NB4 (cell line): ENCODE results near the gene TAGAP.

Experiments used
- MAX ChIP-seq: IDR thresholded peaks from 2 replicates; pipeline ENCODE4 v1.6.1; 2011; ENCODE audit warnings: low read depth, low read length
- POLR2A ChIP-seq: IDR thresholded peaks from 2 replicates; pipeline ENCODE4 v1.6.1; 2011; ENCODE audit warnings: mild to moderate bottlenecking; ENCODE audit not compliant: insufficient read length; ENCODE audit errors: extremely low read depth

GRCh38 chr6:159004592-159004991 lies 40.2 kb downstream of the TAGAP start:
- TF ChIP-seq POLR2A: no peak
- no peak for TF ChIP-seq MAX
